ENCODE results near the gene HHATL. TPM values are rescaled to one million over a fixed set of nuclear protein-coding genes. Genes with fewer than 3 reads are reported as not detected.

HHATL gene
- total RNA-seq, 1 experiment from 2014 or later, result not detected

GRCh38 chr3:42680806-42681205, 21.8 kb downstream of the HHATL start:
- Histone ChIP-seq H3K4me3 (ENCODE audit: insufficient read depth, low read depth, low read length) (no peak overlapping the region), H3K36me3 (replicated peaks; ENCODE audit: control insufficient read depth, insufficient read depth, low read length) (no peaks in the 10 kb centered on the region), H3K27me3 (ENCODE audit: control insufficient read depth, insufficient read depth, low read length) (no peaks in the 10 kb centered on the region)
- peak; percentile 5 for DNase-seq

GRCh38 chr3:42680271-42680670, 22.3 kb downstream of the HHATL start:
- Histone ChIP-seq H3K4me3 (ENCODE audit: insufficient read depth, low read depth, low read length) (no peak overlapping the region), H3K36me3 (replicated peaks; ENCODE audit: control insufficient read depth, insufficient read depth, low read length) (no peaks in the 10 kb centered on the region), H3K27me3 (ENCODE audit: control insufficient read depth, insufficient read depth, low read length) (no peaks in the 10 kb centered on the region)
- peak; percentile 3 for DNase-seq

GRCh38 chr3:42678447-42678846, 24.2 kb downstream of the HHATL start:
- Histone ChIP-seq H3K4me3 (ENCODE audit: insufficient read depth, low read depth, low read length) (no peak overlapping the region), H3K27me3 (ENCODE audit: control insufficient read depth, insufficient read depth, low read length) (no peaks in the 10 kb centered on the region), H3K36me3 (replicated peaks; ENCODE audit: control insufficient read depth, insufficient read depth, low read length) (no peaks in the 10 kb centered on the region)
- DNase-seq, result peak; percentile 54

GRCh38 chr3:42675909-42676308, 26.7 kb downstream of the HHATL start:
- no peaks in the 10 kb centered on the region for H3K36me3 ChIP-seq (replicated peaks; ENCODE audit: control insufficient read depth, insufficient read depth, low read length)
- H3K27me3 ChIP-seq (ENCODE audit: control insufficient read depth, insufficient read depth, low read length), result no peaks in the 10 kb centered on the region
- no peak overlapping the region for H3K4me3 ChIP-seq (ENCODE audit: insufficient read depth, low read depth, low read length)
- DNase-seq, result no peak

GRCh38 chr3:42674146-42674545, 28.5 kb downstream of the HHATL start:
- no peaks in the 10 kb centered on the region for H3K27me3 ChIP-seq (ENCODE audit: control insufficient read depth, insufficient read depth, low read length)
- no peak for DNase-seq
- no peak overlapping the region for H3K4me3 ChIP-seq (ENCODE audit: insufficient read depth, low read depth, low read length)
- no peaks in the 10 kb centered on the region for H3K36me3 ChIP-seq (replicated peaks; ENCODE audit: control insufficient read depth, insufficient read depth, low read length)

GRCh38 chr3:42673082-42673481, 29.5 kb downstream of the HHATL start:
- no peak for DNase-seq
- no peaks in the 10 kb centered on the region for H3K27me3 ChIP-seq (ENCODE audit: control insufficient read depth, insufficient read depth, low read length)
- no peaks in the 10 kb centered on the region for H3K36me3 ChIP-seq (replicated peaks; ENCODE audit: control insufficient read depth, insufficient read depth, low read length)

GRCh38 chr3:42672515-42672914, 30.1 kb downstream of the HHATL start:
- Histone ChIP-seq H3K4me3 (ENCODE audit: insufficient read depth, low read depth, low read length) (no peak overlapping the region), H3K36me3 (replicated peaks; ENCODE audit: control insufficient read depth, insufficient read depth, low read length) (no peaks in the 10 kb centered on the region), H3K27me3 (ENCODE audit: control insufficient read depth, insufficient read depth, low read length) (no peaks in the 10 kb centered on the region)
- DNase-seq, result no peak

More at GRCh38 chr3:42673082-42673481, 29.5 kb downstream of the HHATL start:
- no peak overlapping the region for H3K4me3 ChIP-seq (ENCODE audit: insufficient read depth, low read depth, low read length)

GRCh38 chr3:42670670-42671069, 31.9 kb downstream of the HHATL start:
- Histone ChIP-seq H3K36me3 (replicated peaks; ENCODE audit: control insufficient read depth, insufficient read depth, low read length) (no peaks in the 10 kb centered on the region), H3K27me3 (ENCODE audit: control insufficient read depth, insufficient read depth, low read length) (no peaks in the 10 kb centered on the region), H3K4me3 (ENCODE audit: insufficient read depth, low read depth, low read length) (no peak overlapping the region)
- DNase-seq, result no peak

- no peak for DNase-seq
- H3K4me3 ChIP-seq (ENCODE audit: insufficient read depth, low read depth, low read length), result no peak overlapping the region
- H3K36me3 ChIP-seq (replicated peaks; ENCODE audit: control insufficient read depth, insufficient read depth, low read length), result no peaks in the 10 kb centered on the region
- no peaks in the 10 kb centered on the region for H3K27me3 ChIP-seq (ENCODE audit: control insufficient read depth, insufficient read depth, low read length)
Observed at GRCh38 chr3:42670051-42670576, 32.5 kb downstream of the HHATL start.

- H3K36me3 ChIP-seq (replicated peaks; ENCODE audit: control insufficient read depth, insufficient read depth, low read length), result no peaks in the 10 kb centered on the region
- H3K27me3 ChIP-seq (ENCODE audit: control insufficient read depth, insufficient read depth, low read length), result no peaks in the 10 kb centered on the region
- H3K4me3 ChIP-seq (ENCODE audit: insufficient read depth, low read depth, low read length), result no peak overlapping the region
- DNase-seq, result peak; percentile 5
Observed at GRCh38 chr3:42668793-42669217, 33.8 kb downstream of the HHATL start.

GRCh38 chr3:42668413-42668760, 34.2 kb downstream of the HHATL start:
- no peaks in the 10 kb centered on the region for H3K36me3 ChIP-seq (replicated peaks; ENCODE audit: control insufficient read depth, insufficient read depth, low read length)
- no peaks in the 10 kb centered on the region for H3K27me3 ChIP-seq (ENCODE audit: control insufficient read depth, insufficient read depth, low read length)
- peak; percentile 5 for DNase-seq
- no peak overlapping the region for H3K4me3 ChIP-seq (ENCODE audit: insufficient read depth, low read depth, low read length)

- H3K36me3 ChIP-seq (replicated peaks; ENCODE audit: control insufficient read depth, insufficient read depth, low read length), result no peaks in the 10 kb centered on the region
- DNase-seq, result peak; percentile 38
Observed at GRCh38 chr3:42667523-42668412, 34.8 kb downstream of the HHATL start.

GRCh38 chr3:42667096-42667522, 35.5 kb downstream of the HHATL start:
- no peaks in the 10 kb centered on the region for H3K36me3 ChIP-seq (replicated peaks; ENCODE audit: control insufficient read depth, insufficient read depth, low read length)
- no peak for DNase-seq
- H3K27me3 ChIP-seq (ENCODE audit: control insufficient read depth, insufficient read depth, low read length), result no peaks in the 10 kb centered on the region
- no peak overlapping the region for H3K4me3 ChIP-seq (ENCODE audit: insufficient read depth, low read depth, low read length)

More at GRCh38 chr3:42667523-42668412, 34.8 kb downstream of the HHATL start:
- H3K27me3 ChIP-seq (ENCODE audit: control insufficient read depth, insufficient read depth, low read length), result no peaks in the 10 kb centered on the region
- H3K4me3 ChIP-seq (ENCODE audit: insufficient read depth, low read depth, low read length), result no peak overlapping the region

GRCh38 chr3:42666577-42666998, 36.0 kb downstream of the HHATL start:
- DNase-seq, result no peak
- no peak overlapping the region for H3K4me3 ChIP-seq (ENCODE audit: insufficient read depth, low read depth, low read length)
- H3K36me3 ChIP-seq (replicated peaks; ENCODE audit: control insufficient read depth, insufficient read depth, low read length), result no peaks in the 10 kb centered on the region
- no peaks in the 10 kb centered on the region for H3K27me3 ChIP-seq (ENCODE audit: control insufficient read depth, insufficient read depth, low read length)

GRCh38 chr3:42666022-42666421, 36.6 kb downstream of the HHATL start:
- DNase-seq, result peak; percentile 43
- no peaks in the 10 kb centered on the region for H3K27me3 ChIP-seq (ENCODE audit: control insufficient read depth, insufficient read depth, low read length)
- H3K4me3 ChIP-seq (ENCODE audit: insufficient read depth, low read depth, low read length), result no peak overlapping the region
- no peaks in the 10 kb centered on the region for H3K36me3 ChIP-seq (replicated peaks; ENCODE audit: control insufficient read depth, insufficient read depth, low read length)

All from H7 (cell line).